Spleen (tissue), 7 donors: Measurements from ENCODE around the gene DDRGK1.

Experiments used
- POLR2A ChIP-seq, 3 donors: fragments of 450-650 bp; IDR thresholded peaks; one replicate each; pipeline ENCODE4 v1.5.1; 2017; ENCODE audit warnings: antibody characterized with exemption in 3 of 3, mild to moderate bottlenecking in 1 of 3
- TF ChIP-seq, protein P1 (sequence below), 11 experiments: fragments of 200-600 bp in 7 of 11; fragments of 450-650 bp in 4 of 11; sonication (generic) in 4 of 11; IDR thresholded peaks in 8 of 11; conservative IDR thresholded peaks in 3 of 11; 1 replicate in 7 of 11; 2 replicates in 4 of 11; pipeline versions ENCODE4 v1.4.0 to v1.8.0; 2016 to 2021; ENCODE audit warnings: antibody characterized with exemption in 11 of 11, inconsistent platforms in 4 of 11, mild to moderate bottlenecking in 1 of 11
- donor health status: DM: no; HTN: no; CAD: no; lungs with moderate emphysema.
- donor health status: DM: no; HTN: no; CAD: no.
- donor health status: DM: no; HTN: no; CAD: no.

DNA sequence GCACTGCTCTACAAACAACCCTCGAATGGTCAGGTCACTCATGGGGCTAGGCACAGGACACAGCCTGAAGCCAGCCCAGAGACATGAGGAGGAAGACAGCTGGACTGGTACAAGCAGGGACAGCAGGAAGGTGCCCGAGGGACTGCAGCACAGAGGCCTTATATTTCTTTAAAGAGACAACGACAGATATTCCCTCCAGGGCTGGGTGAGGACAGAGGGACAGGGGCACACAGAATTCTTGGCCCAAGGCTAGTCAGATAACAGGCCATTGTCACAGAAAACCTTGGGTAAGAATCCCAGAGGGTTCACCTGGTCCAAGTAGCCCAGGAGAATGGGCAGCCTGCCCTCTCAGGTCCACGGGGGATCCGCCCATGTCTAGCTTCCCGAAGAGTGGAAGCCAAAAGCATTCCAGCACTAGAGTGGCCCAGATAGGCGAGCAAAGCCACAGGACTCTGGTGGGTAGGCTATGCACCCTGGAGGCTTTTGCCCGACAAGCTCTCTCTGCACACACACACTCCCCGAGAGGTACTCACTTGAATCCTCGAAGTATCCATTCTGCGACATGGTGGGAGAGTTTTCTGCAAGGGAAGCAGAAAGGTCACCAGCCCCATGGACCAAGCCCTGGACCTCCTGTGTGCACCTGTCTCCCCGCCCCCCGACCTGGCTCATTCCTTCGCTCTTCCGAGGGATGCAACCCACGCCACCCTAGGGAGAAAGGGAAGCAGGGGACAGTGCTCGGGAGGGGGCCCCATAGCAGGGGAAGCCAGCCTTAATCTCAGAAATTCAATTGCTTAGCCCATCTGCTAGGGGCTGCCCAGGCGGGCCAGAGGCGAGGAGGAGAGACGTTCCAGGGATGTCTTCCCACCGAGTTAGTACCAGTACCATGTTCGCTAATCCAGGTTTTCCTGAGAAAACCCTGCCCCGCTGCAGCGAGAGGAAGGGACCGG lies 32.8 kb upstream of the DDRGK1 start:
- TF ChIP-seq, protein P1, sequence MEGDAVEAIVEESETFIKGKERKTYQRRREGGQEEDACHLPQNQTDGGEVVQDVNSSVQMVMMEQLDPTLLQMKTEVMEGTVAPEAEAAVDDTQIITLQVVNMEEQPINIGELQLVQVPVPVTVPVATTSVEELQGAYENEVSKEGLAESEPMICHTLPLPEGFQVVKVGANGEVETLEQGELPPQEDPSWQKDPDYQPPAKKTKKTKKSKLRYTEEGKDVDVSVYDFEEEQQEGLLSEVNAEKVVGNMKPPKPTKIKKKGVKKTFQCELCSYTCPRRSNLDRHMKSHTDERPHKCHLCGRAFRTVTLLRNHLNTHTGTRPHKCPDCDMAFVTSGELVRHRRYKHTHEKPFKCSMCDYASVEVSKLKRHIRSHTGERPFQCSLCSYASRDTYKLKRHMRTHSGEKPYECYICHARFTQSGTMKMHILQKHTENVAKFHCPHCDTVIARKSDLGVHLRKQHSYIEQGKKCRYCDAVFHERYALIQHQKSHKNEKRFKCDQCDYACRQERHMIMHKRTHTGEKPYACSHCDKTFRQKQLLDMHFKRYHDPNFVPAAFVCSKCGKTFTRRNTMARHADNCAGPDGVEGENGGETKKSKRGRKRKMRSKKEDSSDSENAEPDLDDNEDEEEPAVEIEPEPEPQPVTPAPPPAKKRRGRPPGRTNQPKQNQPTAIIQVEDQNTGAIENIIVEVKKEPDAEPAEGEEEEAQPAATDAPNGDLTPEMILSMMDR (IDR thresholded peaks at IDR 0.05 in 8 of 11, conservative IDR thresholded peaks at IDR 0.05 in 3 of 11): no peak
- TF ChIP-seq POLR2A (IDR thresholded peaks at IDR 0.05): no peak
